ENCODE measurements around the gene RNF2.
A peak's percentile ranks its signal among the peaks of the same experiment; 100 is the strongest.
"Not testable (repeated sequence)": the region's sequence is repeated elsewhere in the genome, so short reads cannot be mapped to it uniquely, and the experiment has no call there.

RNF2 gene

GRCh38 chr1:185050823-185051451 lies 5.6 kb downstream of the RNF2 start:
- peak; percentile 92 for DNase-seq

DNA sequence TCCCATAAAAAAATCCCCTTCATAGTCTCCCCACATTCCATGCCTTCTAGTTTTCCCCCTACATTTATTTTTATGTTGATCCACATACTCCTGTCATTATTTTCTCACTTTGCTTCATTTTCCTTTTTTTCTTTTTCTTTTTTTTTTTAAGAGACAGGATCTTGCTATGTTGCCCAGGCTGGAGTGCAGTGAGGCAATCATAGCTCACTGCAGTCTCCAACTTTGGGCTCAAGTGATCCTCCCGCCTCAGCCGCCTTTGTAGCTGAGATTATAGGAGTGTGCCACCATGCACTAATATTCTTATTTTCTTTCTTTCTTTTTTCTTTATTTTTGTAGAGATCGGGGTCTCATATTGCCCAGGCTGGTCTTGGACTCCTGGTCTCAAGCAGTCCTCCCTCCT lies 7.8 kb downstream of the RNF2 start:
- DNase-seq = no peak

GRCh38 chr1:185054365-185055060 lies 9.2 kb downstream of the RNF2 start:
- DNase-seq = no peak

DNA sequence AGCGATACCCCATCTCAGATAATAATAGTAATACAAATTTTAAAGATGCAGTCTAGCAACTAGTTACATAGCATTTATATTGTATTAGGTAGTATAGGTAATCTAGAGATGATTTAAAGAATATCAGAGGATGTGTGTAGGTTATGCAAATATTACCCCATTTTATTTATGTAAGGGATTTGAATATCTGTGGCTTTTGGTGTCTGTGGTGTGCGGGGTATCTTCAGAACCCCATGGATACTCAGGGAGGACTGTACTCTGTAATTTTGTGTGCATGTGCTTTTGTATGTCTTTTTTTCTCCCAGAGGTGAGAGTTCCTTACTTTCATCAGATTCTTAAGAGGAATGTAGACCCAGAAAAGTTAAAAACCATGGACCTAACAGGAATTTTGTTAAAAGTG lies 12.8 kb downstream of the RNF2 start:
- no peak for DNase-seq

DNA sequence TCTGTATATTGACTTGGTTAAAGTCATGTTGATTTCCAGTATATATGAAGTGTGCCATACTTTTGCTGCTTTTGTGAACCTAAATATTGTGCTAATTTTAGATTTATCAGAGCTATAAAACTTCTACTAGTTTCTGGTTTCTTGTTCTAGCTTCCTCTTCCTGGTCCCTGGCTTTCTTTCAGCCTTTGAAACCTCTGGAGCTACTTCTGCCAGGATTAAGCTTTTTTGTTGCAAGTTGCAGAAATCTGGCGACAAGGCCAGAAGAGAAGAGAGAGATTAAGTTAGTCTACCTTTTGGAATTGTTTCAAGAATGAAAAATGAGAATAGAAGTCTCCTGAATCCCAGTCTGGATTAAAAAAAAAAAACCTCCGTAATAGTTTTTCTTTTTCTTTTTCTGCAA lies 13.5 kb downstream of the RNF2 start:
- no peak for DNase-seq

- DNase-seq = no peak
Observed at GRCh38 chr1:185059950-185060571, 14.7 kb downstream of the RNF2 start.

DNA sequence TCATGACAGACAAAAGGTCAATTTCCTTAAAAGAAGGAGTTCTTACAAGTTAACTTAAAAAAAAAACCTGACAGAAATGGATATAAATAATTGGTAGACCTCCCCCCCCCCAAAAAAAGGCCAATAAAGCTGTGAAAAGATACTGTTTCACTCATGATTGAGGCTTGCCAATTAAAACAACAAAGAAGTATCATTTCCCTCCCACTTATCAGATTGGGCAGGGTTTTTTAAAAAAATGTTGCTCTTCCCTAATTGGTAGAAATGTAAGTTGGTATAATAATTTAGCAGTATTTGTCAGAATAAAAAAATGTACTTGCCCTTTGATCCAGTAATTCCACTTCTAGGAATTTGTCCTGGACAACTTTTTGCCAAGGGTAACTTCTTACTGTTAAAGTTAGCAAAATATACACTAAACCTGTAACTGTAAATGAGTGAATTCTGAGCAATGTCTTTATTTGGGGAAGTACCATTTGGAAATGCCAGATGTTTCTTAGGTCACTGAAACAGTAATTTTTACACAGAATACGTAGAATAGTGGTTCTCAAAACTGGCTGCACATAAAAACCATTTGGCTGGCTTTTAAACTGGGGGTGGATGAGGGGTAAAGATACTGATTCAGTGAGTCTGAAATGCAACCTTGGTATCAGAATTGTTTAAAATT lies 17.5 kb downstream of the RNF2 start:
- no peak for DNase-seq

DNA sequence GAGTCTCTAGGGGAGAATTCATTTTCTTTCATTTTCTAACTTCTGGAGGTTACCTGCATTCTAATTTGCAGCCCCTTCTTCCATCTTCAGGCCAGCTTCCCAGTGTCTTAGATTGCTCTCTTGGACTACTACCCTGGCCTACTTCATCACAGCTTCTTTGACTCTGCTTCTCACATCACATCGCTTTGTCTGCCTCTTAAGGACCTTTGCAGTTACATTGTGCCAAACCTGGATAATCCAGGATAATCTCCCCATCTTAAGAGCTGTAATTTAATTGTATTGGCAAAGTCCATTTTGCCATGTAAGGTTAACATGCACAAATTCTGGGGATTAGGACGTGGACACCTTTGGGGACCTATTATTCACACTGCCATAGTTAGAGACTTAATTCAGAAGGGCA lies 18.4 kb downstream of the RNF2 start:
- peak; percentile 96 for DNase-seq

GRCh38 chr1:185065006-185065405 lies 19.6 kb downstream of the RNF2 start:
- DNase-seq = not testable (repeated sequence)

- no peak for DNase-seq
Observed at GRCh38 chr1:185066181-185066580, 20.8 kb downstream of the RNF2 start.

DNA sequence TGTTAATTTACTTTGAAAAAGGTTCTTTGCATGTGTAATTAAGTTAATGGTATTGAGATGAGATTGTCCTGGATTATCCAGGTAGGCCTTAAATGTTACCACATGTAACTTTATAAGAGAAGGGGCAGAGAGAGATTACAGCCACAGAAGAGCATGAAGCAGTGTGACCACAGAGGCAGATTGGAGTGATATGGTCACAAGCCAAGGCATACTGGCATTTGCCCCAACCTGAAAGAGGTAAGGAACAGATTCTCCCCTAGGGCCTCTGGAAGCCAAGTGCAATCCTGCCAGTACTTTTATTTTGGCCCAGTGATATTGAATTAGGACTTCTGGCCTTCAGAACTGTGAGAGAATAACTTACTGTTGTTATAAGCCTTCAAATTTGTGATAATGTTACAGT lies 23.0 kb downstream of the RNF2 start:
- no peak for DNase-seq

GRCh38 chr1:185069202-185069772 lies 23.9 kb downstream of the RNF2 start:
- peak; percentile 44 for DNase-seq

GRCh38 chr1:185070051-185070450 lies 24.7 kb downstream of the RNF2 start:
- DNase-seq = no peak

DNA sequence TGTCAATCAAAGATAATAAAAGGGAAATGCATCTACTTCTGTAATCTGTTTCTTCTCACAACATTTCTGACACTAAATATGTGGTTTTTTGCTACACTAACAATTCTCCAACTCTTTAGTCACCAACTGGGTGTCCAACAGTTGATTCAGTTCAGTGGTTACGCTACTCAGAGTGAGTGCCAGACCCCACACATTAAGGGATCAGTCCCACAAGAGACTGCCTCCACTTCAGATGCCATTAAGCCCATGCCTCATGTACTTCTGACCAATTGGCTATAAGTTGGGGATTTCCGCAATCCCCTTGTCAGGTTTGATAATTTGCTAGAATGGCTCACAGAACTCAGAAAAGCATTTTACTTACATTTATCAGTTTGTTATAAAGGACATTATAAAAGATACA lies 28.4 kb downstream of the RNF2 start:
- no peak for DNase-seq

DNA sequence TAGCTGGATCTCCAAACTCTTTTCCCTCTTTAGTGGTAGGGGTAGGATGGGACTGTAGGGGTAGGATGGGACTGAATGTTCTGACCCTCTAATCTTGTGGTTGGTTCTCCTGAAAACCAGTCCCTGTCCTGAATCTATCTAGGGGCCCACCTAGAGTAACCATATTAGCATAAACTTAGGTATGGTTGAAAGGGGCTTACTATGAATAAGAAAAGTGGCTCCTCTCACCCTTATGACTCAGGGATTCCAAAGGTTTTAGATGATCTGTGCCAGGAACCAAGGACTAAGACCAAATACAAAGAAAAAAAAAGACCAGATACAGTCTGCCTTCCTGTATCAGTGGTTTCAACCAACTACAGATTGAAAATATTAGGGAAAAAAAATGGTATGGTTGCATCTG lies 28.9 kb downstream of the RNF2 start:
- no peak for DNase-seq

- no peak for DNase-seq
Observed at GRCh38 chr1:185075476-185075875, 30.1 kb downstream of the RNF2 start.

- no peak for DNase-seq
Observed at GRCh38 chr1:185077374-185077773, 32.0 kb downstream of the RNF2 start.

- no peak for DNase-seq
Observed at GRCh38 chr1:185080422-185080821, 35.1 kb downstream of the RNF2 start.

DNA sequence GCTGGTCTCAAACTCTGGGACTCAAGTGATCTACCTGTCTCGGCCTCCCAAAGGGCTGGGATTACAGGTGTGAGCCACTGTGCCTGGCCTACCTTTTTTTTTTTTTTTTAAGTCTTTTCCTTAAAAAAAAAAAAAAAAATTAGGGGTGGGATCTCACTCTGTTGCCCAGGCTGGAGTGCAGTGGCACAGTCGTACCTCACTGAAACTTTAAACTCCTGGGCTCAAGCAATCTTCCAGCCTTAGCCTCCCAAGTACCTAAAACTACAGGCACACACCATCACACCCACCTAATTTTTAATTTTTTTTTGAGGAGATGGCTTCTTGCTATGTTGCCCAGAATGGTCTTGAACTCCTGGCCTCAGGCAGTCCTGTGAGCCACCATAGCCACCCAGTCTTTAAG lies 38.5 kb downstream of the RNF2 start:
- DNase-seq = no peak

- no peak for DNase-seq
Observed at GRCh38 chr1:185087101-185087500, 41.7 kb downstream of the RNF2 start.

DNA sequence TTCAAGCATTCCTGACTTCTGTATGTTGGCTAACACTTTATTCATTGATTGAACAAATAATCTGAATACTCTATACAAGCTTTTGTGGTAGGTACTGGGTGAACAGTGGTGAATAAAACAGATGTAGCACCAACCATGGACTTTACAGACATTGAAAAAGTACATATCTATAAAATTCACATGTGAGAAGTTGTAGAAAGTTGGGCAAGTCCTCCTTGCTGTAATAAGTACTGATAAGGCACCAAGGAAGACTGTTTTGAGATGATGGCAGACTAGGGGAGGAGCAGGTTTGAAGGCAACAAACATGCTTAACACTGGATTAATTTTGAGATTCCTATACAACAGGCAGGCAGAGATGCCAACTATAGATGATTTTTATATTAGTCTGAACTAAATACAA lies 42.4 kb downstream of the RNF2 start:
- DNase-seq = no peak

DNA sequence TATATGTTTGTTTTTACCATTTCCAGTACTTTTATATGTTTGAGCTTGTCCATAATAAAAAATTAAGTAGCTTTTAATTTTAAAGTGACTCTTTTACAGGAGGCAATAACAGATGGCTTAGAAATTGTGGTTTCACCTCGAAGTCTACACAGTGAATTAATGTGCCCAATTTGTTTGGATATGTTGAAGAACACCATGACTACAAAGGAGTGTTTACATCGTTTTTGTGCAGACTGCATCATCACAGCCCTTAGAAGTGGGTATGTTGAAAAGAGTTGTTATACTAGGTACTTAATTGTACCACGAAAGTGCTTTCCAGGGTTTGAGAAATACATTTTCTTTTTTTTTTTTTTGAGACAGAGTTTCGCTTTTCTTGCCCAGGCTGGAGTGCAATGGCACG lies 46.1 kb downstream of the RNF2 start:
- no peak for DNase-seq

DNA sequence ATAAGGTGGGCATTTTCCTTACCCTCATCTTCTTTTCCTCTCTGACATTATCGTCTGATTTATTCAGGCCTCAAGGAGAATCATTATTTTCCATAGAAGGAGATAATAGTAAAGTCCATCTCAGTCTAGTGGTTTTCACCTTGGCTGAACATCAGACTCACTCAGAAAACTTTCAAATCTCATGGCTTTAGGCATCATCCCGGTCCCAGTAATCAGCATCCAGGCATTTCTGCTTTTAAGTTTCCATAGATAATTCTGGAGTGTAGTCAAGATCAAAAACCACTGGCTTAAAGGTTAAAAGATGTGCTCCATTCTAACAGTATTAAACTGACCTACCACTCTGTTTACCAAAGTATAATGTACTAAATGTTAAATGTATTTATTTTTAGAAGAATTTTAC lies 49.4 kb downstream of the RNF2 start:
- DNase-seq = no peak

DNA sequence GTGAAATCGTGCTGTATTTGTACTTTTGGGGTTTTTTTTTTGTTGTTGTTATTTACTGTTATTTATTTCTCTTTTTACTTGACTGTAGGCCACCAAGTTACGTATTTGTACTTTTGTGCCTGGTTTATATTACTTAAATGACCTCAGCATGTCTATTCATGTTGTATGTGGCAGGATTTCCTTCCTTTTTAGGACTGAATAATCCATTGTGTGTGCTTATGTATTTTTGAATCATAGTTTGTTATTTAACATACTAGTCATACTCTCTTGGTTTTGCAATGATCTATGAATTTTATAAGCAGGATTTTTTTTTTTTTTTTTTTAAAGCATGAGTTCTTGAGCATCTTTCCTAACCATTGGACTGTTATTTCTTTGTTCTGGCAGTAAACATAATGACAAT lies 51.2 kb downstream of the RNF2 start:
- DNase-seq = no peak
